GM12873 (cell line): ENCODE measurements around the gene STAG2.

Experiments
- TF ChIP-seq, protein P1 (sequence below): IDR thresholded peaks from 2 replicates; pipeline ENCODE4 v1.5.1; 2012; ENCODE audit warnings: low read depth, mild to moderate bottlenecking, moderate library complexity, low read length, control low read depth; ENCODE audit not compliant: insufficient read depth; ENCODE audit errors: missing control alignments

STAG2 gene

DNA sequence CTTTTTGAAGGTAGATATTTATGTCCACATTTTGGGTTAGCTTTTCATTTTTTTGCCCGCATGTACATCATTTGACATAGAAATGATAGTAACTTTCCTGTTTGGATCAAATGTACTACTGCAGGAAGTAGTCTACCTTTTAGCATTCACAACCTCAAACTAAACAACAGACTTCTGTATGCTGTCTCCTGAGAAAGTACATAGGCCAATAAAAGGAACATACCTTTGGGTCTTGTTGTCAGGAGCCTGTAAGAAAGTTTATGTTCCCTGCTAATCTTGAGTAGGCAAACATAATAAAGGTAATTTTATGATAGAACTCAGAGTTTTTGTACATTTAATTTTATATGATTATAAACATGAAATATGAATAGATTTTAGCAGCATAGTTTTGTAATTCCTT is 54.2 kb downstream of the STAG2 start:
- TF ChIP-seq, protein P1, sequence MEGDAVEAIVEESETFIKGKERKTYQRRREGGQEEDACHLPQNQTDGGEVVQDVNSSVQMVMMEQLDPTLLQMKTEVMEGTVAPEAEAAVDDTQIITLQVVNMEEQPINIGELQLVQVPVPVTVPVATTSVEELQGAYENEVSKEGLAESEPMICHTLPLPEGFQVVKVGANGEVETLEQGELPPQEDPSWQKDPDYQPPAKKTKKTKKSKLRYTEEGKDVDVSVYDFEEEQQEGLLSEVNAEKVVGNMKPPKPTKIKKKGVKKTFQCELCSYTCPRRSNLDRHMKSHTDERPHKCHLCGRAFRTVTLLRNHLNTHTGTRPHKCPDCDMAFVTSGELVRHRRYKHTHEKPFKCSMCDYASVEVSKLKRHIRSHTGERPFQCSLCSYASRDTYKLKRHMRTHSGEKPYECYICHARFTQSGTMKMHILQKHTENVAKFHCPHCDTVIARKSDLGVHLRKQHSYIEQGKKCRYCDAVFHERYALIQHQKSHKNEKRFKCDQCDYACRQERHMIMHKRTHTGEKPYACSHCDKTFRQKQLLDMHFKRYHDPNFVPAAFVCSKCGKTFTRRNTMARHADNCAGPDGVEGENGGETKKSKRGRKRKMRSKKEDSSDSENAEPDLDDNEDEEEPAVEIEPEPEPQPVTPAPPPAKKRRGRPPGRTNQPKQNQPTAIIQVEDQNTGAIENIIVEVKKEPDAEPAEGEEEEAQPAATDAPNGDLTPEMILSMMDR = no peak

DNA sequence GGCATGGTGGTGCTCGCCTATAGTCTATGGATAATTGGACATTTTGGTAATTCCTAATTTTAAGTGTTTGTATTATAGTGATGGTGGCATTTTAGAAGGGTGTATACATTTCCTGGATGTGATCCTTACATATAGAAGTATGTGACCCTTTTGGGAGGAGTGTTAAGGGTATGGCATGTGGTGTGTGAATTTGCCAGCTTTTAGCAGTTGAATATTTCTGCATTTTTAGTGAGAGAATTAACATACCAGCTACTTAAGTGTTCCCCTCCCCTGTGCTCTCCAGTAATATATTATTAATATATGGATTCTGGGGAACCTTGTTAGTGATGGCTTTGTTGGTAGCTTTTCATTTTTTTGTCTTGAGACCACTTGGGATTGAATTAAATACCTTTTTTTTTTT is 55.3 kb downstream of the STAG2 start:
- TF ChIP-seq, protein P1 = no peak

DNA sequence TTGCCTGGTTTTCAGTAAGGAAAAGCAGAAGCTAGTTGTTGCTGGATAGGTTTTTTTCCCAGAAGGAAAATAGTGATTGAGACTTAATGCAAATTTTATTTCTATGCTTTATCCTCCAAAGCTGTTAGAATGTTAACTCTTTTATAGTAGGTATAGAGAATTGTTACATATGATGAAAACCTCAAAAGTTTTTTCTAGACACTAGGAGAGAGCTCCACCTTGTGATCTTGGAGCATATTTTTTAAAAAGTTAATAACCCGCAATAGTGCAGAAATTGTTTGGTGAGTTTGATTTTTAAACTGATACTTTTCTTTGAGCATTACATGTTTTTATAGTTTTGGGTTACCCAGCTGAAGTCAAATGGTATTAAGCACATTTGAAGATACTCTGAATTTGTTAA is 56.5 kb downstream of the STAG2 start:
- TF ChIP-seq, protein P1 = no peak

DNA sequence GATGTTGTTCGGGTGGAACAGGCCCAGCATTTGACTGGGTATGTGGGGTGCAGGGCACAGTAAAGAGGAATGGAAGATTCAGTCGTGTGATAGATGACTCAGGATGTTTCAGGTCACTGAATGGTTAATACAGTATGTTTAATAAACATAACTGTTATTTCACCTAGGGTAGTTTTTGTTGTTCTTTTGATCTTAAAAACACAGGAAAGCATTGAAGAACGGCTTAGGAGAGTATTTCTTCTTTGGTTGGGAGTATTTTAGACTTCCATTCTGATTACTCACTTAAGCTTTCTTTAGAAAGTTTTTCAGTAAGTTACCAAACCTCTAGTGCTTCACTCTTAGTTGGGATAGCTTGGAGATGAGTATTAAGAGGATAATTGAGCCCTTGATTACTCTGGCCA is 62.3 kb downstream of the STAG2 start:
- TF ChIP-seq, protein P1 = no peak

DNA sequence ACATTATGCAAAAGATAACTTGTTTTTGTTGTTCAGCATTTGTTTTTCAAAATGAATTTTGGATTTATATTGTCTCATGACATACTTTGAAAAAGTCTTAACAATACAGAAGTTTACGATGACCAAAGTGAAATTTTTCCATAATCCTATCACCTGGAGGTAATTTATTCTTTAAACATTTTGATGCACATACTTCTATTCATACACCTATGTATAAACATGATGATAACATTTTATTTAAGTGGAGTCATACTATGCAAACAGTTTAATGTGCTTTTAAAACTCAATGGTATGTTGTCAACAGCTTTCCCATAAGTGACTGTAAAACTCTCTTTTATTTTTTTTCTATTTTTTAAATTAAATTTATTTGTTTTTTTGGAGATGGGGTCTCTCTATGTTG is 65.0 kb downstream of the STAG2 start:
- TF ChIP-seq, protein P1 = no peak

DNA sequence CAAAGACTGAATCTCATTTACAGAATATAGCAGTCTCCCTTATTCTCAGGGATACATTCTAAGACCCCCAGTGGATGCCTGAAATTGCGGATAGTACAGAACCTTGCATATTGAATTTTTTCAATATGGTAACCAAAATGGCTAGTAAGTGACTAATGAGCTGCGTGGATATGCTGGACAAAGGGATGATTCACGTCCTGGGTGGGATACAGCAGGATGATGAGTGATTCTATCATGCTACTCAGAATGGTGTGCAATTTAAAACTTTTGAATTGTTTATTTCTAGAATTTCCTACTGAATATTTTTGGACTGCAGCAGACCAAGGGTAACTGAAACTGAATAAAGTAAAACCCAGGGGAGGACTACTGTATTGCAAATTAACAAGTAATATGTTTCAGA is 66.7 kb downstream of the STAG2 start:
- TF ChIP-seq, protein P1 = no peak

DNA sequence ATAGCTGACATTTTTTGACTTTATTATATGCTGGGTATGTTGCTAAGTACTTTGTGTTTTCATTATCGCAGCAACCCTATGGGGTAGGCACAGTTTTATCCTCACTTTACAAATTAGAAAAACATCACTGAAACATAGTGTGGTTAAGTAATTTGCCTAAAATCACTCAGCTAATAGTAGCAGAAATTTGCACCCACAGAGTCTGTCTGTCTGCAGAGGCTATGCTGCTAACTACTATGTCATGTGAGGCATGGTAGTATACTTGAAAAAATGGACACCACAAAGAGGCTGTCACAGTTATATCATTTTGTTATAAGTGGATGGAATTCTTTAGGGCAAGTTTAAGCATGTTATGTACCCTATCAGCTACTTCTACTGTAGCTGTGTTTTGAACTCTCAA is 69.0 kb downstream of the STAG2 start:
- TF ChIP-seq, protein P1 = no peak
